Measurements from ENCODE around the gene ADH1C. TPM values are rescaled to one million over a fixed set of nuclear protein-coding genes. Genes with fewer than 3 reads are reported as not detected.
"Not testable (repeated sequence)": the region's sequence is repeated elsewhere in the genome, so short reads cannot be mapped to it uniquely, and the experiment has no call there.

The ADH1C gene
- total and polyA plus RNA-seq, 2 donors: 0.33 to 3.3 TPM

- not testable (repeated sequence) for H3K9me3 ChIP-seq (ENCODE audit: control insufficient read depth in 2 of 2, insufficient read depth in 1 of 2, low read length in 1 of 2); H3K36me3 ChIP-seq (ENCODE audit: control insufficient read depth in 2 of 2, insufficient read depth in 2 of 2, low read length in 1 of 2); H3K27me3 ChIP-seq (ENCODE audit: control insufficient read depth in 2 of 2, insufficient read depth in 1 of 2, low read length in 1 of 2); H3K4me1 ChIP-seq (ENCODE audit: control insufficient read depth in 2 of 2, insufficient read depth in 2 of 2, low read length in 2 of 2); H3K4me3 ChIP-seq (ENCODE audit: low read length in 2 of 2); H3K27ac ChIP-seq (ENCODE audit: low read depth in 1 of 2, low read length in 1 of 2); DNase-seq (ENCODE audit: low read depth in 6 of 9, low spot score in 9 of 9)
- WGBS: 85% methylated on average over 7 of the region's 7 CpGs
Measured at GRCh38 chr4:99342624-99343023, 9.9 kb downstream of the ADH1C start.

DNA sequence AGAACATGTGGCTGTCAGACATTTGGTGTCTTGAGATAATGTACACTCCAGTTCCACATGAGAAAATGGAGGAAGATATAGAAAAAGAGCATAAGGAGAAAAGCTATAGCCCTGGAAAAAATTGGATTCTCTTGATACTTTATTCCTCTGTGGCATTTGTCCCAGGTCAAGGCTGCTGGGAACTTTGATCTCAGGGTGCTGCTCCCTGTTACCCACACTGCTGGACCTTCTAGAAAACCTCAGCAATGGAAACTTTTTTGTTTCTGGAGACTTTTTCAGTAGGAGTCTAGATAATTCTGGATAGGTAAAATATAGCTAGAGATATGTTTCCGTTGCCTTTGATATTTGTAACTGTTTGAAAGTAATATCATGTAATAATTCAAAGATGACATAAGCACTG, 11.1 kb downstream of the ADH1C start:
- DNase-seq (ENCODE audit: low read depth in 6 of 9, low spot score in 9 of 9): no peak
- 94% methylated on average over 1 of the region's 1 CpG for WGBS
- no peaks in the 10 kb centered on the region for H3K4me1 ChIP-seq (ENCODE audit: control insufficient read depth in 2 of 2, insufficient read depth in 2 of 2, low read length in 2 of 2)
- no peaks in the 10 kb centered on the region for H3K27me3 ChIP-seq (ENCODE audit: control insufficient read depth in 2 of 2, insufficient read depth in 1 of 2, low read length in 1 of 2)
- no peak overlapping the region for H3K27ac ChIP-seq (ENCODE audit: low read depth in 1 of 2, low read length in 1 of 2)
- no peaks in the 10 kb centered on the region for H3K9me3 ChIP-seq (ENCODE audit: control insufficient read depth in 2 of 2, insufficient read depth in 1 of 2, low read length in 1 of 2)
- no peaks in the 10 kb centered on the region for H3K36me3 ChIP-seq (ENCODE audit: control insufficient read depth in 2 of 2, insufficient read depth in 2 of 2, low read length in 1 of 2)
- H3K4me3 ChIP-seq (ENCODE audit: low read length in 2 of 2): no peak overlapping the region

- H3K9me3 ChIP-seq (ENCODE audit: control insufficient read depth in 2 of 2, insufficient read depth in 1 of 2, low read length in 1 of 2): no peaks in the 10 kb centered on the region
- 97% methylated on average over 3 of the region's 3 CpGs for WGBS
- no peaks in the 10 kb centered on the region for H3K4me1 ChIP-seq (ENCODE audit: control insufficient read depth in 2 of 2, insufficient read depth in 2 of 2, low read length in 2 of 2)
- H3K27ac ChIP-seq (ENCODE audit: low read depth in 1 of 2, low read length in 1 of 2): no peak overlapping the region
- H3K4me3 ChIP-seq (ENCODE audit: low read length in 2 of 2): no peak overlapping the region
- no peak for DNase-seq (ENCODE audit: low read depth in 6 of 9, low spot score in 9 of 9)
- no peaks in the 10 kb centered on the region for H3K36me3 ChIP-seq (ENCODE audit: control insufficient read depth in 2 of 2, insufficient read depth in 2 of 2, low read length in 1 of 2)
- no peaks in the 10 kb centered on the region for H3K27me3 ChIP-seq (ENCODE audit: control insufficient read depth in 2 of 2, insufficient read depth in 1 of 2, low read length in 1 of 2)
Measured at GRCh38 chr4:99339172-99339571, 13.4 kb downstream of the ADH1C start.

- H3K4me3 ChIP-seq (ENCODE audit: low read length in 2 of 2): no peak overlapping the region
- 81% methylated on average over 4 of the region's 4 CpGs for WGBS
- H3K27me3 ChIP-seq (ENCODE audit: control insufficient read depth in 2 of 2, insufficient read depth in 1 of 2, low read length in 1 of 2): no peaks in the 10 kb centered on the region
- H3K36me3 ChIP-seq (ENCODE audit: control insufficient read depth in 2 of 2, insufficient read depth in 2 of 2, low read length in 1 of 2): no peaks in the 10 kb centered on the region
- H3K4me1 ChIP-seq (ENCODE audit: control insufficient read depth in 2 of 2, insufficient read depth in 2 of 2, low read length in 2 of 2): no peaks in the 10 kb centered on the region
- no peaks in the 10 kb centered on the region for H3K9me3 ChIP-seq (ENCODE audit: control insufficient read depth in 2 of 2, insufficient read depth in 1 of 2, low read length in 1 of 2)
- no peak for DNase-seq (ENCODE audit: low read depth in 6 of 9, low spot score in 9 of 9)
- no peak overlapping the region for H3K27ac ChIP-seq (ENCODE audit: low read depth in 1 of 2, low read length in 1 of 2)
Measured at GRCh38 chr4:99336553-99336952, 16.0 kb downstream of the ADH1C start.

- 84% methylated on average over 1 of the region's 1 CpG for WGBS
- DNase-seq (ENCODE audit: low read depth in 6 of 9, low spot score in 9 of 9): no peak
- no peaks in the 10 kb centered on the region for H3K27me3 ChIP-seq (ENCODE audit: control insufficient read depth in 2 of 2, insufficient read depth in 1 of 2, low read length in 1 of 2)
- no peak overlapping the region for H3K27ac ChIP-seq (ENCODE audit: low read depth in 1 of 2, low read length in 1 of 2)
- H3K9me3 ChIP-seq (ENCODE audit: control insufficient read depth in 2 of 2, insufficient read depth in 1 of 2, low read length in 1 of 2): no peaks in the 10 kb centered on the region
- H3K4me3 ChIP-seq (ENCODE audit: low read length in 2 of 2): no peak overlapping the region
- H3K4me1 ChIP-seq (ENCODE audit: control insufficient read depth in 2 of 2, insufficient read depth in 2 of 2, low read length in 2 of 2): no peaks in the 10 kb centered on the region
- H3K36me3 ChIP-seq (ENCODE audit: control insufficient read depth in 2 of 2, insufficient read depth in 2 of 2, low read length in 1 of 2): no peaks in the 10 kb centered on the region
Measured at GRCh38 chr4:99334880-99335279, 17.7 kb downstream of the ADH1C start.

DNA sequence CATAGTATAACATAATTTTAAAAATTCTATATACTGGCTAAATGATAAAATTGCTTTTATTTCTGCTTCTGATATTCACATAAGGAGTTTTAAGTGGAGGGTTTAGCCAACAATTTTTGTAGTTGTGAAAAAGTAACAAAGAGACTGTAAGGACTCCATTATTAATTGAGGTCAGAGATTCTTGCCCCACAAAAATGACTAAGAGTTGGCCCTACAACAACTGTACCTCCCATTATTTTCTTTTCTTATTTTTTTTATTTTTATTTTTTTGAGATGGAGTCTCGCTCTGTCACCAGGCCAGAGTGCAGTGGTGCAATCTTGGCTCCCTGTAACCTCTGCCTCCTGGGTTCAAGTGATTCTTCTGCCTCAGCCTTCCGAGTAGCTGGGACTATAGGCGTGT, 21.9 kb downstream of the ADH1C start:
- H3K27me3 ChIP-seq (ENCODE audit: control insufficient read depth in 2 of 2, insufficient read depth in 1 of 2, low read length in 1 of 2): no peaks in the 10 kb centered on the region
- no peaks in the 10 kb centered on the region for H3K4me1 ChIP-seq (ENCODE audit: control insufficient read depth in 2 of 2, insufficient read depth in 2 of 2, low read length in 2 of 2)
- peaks cover 0 to 4% of the 10 kb centered on the region in 2 donors for H3K9me3 ChIP-seq (ENCODE audit: control insufficient read depth in 2 of 2, insufficient read depth in 1 of 2, low read length in 1 of 2)
- no peak for DNase-seq (ENCODE audit: low read depth in 6 of 9, low spot score in 9 of 9)
- no peak overlapping the region for H3K4me3 ChIP-seq (ENCODE audit: low read length in 2 of 2)
- no peaks in the 10 kb centered on the region for H3K36me3 ChIP-seq (ENCODE audit: control insufficient read depth in 2 of 2, insufficient read depth in 2 of 2, low read length in 1 of 2)
- WGBS: 98% methylated on average over 3 of the region's 3 CpGs
- no peak overlapping the region for H3K27ac ChIP-seq (ENCODE audit: low read depth in 1 of 2, low read length in 1 of 2)

- WGBS: 92% methylated on average over 2 of the region's 2 CpGs
- Histone ChIP-seq H3K36me3 (ENCODE audit: control insufficient read depth in 2 of 2, insufficient read depth in 2 of 2, low read length in 1 of 2) (no peaks in the 10 kb centered on the region), H3K9me3 (ENCODE audit: control insufficient read depth in 2 of 2, insufficient read depth in 1 of 2, low read length in 1 of 2) (peaks cover 0 to 4% of the 10 kb centered on the region in 2 donors), H3K4me3 (ENCODE audit: low read length in 2 of 2) (no peak overlapping the region), H3K27ac (ENCODE audit: low read depth in 1 of 2, low read length in 1 of 2) (no peak overlapping the region), H3K4me1 (ENCODE audit: control insufficient read depth in 2 of 2, insufficient read depth in 2 of 2, low read length in 2 of 2) (no peaks in the 10 kb centered on the region), H3K27me3 (ENCODE audit: control insufficient read depth in 2 of 2, insufficient read depth in 1 of 2, low read length in 1 of 2) (no peaks in the 10 kb centered on the region)
- no peak for DNase-seq (ENCODE audit: low read depth in 6 of 9, low spot score in 9 of 9)
Measured at GRCh38 chr4:99329876-99330275, 22.7 kb downstream of the ADH1C start.

DNA sequence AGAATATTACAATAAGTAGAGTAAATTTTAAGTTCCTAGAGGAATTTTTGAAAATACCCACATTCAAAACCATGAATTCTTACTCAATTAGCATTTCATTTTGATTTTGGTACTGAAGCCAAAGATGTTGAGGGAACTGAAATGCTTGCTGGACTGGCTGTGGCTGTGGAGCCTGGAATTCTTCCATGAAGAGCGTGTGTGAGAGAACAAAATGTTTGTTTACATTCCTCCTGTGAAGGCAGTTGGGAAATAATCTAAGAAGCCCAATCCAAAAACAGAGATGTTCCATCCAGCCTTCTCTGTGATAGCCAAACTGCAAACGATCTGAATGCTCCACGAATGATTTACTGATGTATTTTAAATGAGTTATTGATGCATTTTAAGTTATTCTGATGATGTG, 27.6 kb downstream of the ADH1C start:
- Histone ChIP-seq H3K27me3 (ENCODE audit: control insufficient read depth in 2 of 2, insufficient read depth in 1 of 2, low read length in 1 of 2) (no peaks in the 10 kb centered on the region), H3K27ac (ENCODE audit: low read depth in 1 of 2, low read length in 1 of 2) (no peak overlapping the region), H3K4me3 (ENCODE audit: low read length in 2 of 2) (no peak overlapping the region), H3K36me3 (ENCODE audit: control insufficient read depth in 2 of 2, insufficient read depth in 2 of 2, low read length in 1 of 2) (no peaks in the 10 kb centered on the region), H3K4me1 (ENCODE audit: control insufficient read depth in 2 of 2, insufficient read depth in 2 of 2, low read length in 2 of 2) (no peaks in the 10 kb centered on the region), H3K9me3 (ENCODE audit: control insufficient read depth in 2 of 2, insufficient read depth in 1 of 2, low read length in 1 of 2) (peaks cover 0 to 4% of the 10 kb centered on the region in 2 donors)
- WGBS: 88% methylated on average over 3 of the region's 3 CpGs
- no peak for DNase-seq (ENCODE audit: low read depth in 6 of 9, low spot score in 9 of 9)

GRCh38 chr4:99324361-99324760, 28.2 kb downstream of the ADH1C start:
- no peaks in the 10 kb centered on the region for H3K4me1 ChIP-seq (ENCODE audit: control insufficient read depth in 2 of 2, insufficient read depth in 2 of 2, low read length in 2 of 2)
- H3K27me3 ChIP-seq (ENCODE audit: control insufficient read depth in 2 of 2, insufficient read depth in 1 of 2, low read length in 1 of 2): no peaks in the 10 kb centered on the region
- WGBS: 77% methylated on average over 1 of the region's 1 CpG
- peaks cover 0 to 4% of the 10 kb centered on the region in 2 donors for H3K9me3 ChIP-seq (ENCODE audit: control insufficient read depth in 2 of 2, insufficient read depth in 1 of 2, low read length in 1 of 2)
- no peak overlapping the region for H3K27ac ChIP-seq (ENCODE audit: low read depth in 1 of 2, low read length in 1 of 2)
- no peaks in the 10 kb centered on the region for H3K36me3 ChIP-seq (ENCODE audit: control insufficient read depth in 2 of 2, insufficient read depth in 2 of 2, low read length in 1 of 2)
- no peak for DNase-seq (ENCODE audit: low read depth in 6 of 9, low spot score in 9 of 9)
- no peak overlapping the region for H3K4me3 ChIP-seq (ENCODE audit: low read length in 2 of 2)

DNA sequence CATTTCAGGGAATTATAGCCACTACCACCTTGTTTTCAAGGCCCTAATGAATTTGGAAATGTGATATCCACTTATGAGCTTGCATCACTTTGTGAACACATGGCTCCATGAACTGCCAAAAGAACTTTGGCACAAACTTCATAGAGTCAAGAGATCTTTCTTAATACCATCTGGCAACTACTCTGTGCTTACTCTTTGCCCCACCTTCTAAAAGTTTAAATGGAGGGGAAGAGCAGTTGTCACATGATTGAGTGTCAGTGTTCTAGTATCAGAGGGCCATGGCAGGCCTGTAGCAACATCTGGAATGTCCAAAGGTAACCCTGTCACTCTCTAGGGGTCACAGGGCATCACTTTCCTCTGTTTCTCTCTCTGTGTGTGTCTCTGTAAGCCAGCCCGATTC, 28.8 kb downstream of the ADH1C start:
- no peaks in the 10 kb centered on the region for H3K27me3 ChIP-seq (ENCODE audit: control insufficient read depth in 2 of 2, insufficient read depth in 1 of 2, low read length in 1 of 2)
- H3K9me3 ChIP-seq (ENCODE audit: control insufficient read depth in 2 of 2, insufficient read depth in 1 of 2, low read length in 1 of 2): peaks cover 0 to 4% of the 10 kb centered on the region in 2 donors
- H3K36me3 ChIP-seq (ENCODE audit: control insufficient read depth in 2 of 2, insufficient read depth in 2 of 2, low read length in 1 of 2): no peaks in the 10 kb centered on the region
- H3K4me3 ChIP-seq (ENCODE audit: low read length in 2 of 2): no peak overlapping the region
- peak overlapping the region in 1 of 2 donors; percentile 26 for H3K27ac ChIP-seq (ENCODE audit: low read depth in 1 of 2, low read length in 1 of 2)
- WGBS: 95% methylated on average over 1 of the region's 1 CpG
- H3K4me1 ChIP-seq (ENCODE audit: control insufficient read depth in 2 of 2, insufficient read depth in 2 of 2, low read length in 2 of 2): no peaks in the 10 kb centered on the region
- DNase-seq (ENCODE audit: low read depth in 6 of 9, low spot score in 9 of 9): no peak
